ENCODE data around the gene RBAK. TPM values are rescaled to one million over a fixed set of nuclear protein-coding genes. Genes with fewer than 3 reads are reported as not detected.
"Not testable (repeated sequence)": the region's sequence is repeated elsewhere in the genome, so short reads cannot be mapped to it uniquely, and the experiment has no call there.

RBAK gene
- total RNA-seq, 2 donors from 2014 or later: 7.6 to 7.8 TPM

DNA sequence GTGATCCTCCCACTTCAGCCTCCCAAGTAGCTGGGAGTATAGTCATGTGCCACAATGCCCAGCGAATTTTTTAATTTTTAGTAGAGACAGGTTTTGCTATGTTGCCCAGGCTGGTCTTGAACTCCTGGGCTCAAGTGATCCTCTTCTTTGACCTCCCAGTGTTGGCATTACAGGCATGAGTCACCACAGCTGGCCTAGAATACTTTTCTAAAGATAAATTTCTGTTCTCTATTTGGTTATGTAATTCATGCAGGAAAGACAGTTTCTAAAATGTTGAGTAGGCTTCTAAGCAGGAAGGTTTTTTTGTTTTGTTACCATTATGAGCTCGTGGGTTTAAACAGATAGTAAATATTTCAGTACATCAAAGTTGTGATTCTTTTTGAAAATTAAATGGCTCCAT lies 5.0 kb downstream of the RBAK start:
- no peak for DNase-seq
- no peak for ATAC-seq
- no peak for TF ChIP-seq POLR2A (IDR thresholded peaks at IDR 0.05)
- TF ChIP-seq, protein P1, sequence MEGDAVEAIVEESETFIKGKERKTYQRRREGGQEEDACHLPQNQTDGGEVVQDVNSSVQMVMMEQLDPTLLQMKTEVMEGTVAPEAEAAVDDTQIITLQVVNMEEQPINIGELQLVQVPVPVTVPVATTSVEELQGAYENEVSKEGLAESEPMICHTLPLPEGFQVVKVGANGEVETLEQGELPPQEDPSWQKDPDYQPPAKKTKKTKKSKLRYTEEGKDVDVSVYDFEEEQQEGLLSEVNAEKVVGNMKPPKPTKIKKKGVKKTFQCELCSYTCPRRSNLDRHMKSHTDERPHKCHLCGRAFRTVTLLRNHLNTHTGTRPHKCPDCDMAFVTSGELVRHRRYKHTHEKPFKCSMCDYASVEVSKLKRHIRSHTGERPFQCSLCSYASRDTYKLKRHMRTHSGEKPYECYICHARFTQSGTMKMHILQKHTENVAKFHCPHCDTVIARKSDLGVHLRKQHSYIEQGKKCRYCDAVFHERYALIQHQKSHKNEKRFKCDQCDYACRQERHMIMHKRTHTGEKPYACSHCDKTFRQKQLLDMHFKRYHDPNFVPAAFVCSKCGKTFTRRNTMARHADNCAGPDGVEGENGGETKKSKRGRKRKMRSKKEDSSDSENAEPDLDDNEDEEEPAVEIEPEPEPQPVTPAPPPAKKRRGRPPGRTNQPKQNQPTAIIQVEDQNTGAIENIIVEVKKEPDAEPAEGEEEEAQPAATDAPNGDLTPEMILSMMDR (IDR thresholded peaks at IDR 0.05): no peak
- intact Hi-C loops (cut with DNase I): no loop called here
- H3K9me3 ChIP-seq: peaks cover 0 to 7% (median 0%) of the 10 kb centered on the region in 3 donors
- H3K4me1 ChIP-seq: peaks cover 6% of the 10 kb centered on the region
- H3K27ac ChIP-seq: no peak overlapping the region
- H3K27me3 ChIP-seq: no peaks in the 10 kb centered on the region
- H3K36me3 ChIP-seq (replicated peaks in 1 of 2; ENCODE audit: insufficient read depth in 1 of 2, low read depth in 2 of 2): peaks cover 9% of the 10 kb centered on the region in 2 donors
- H3K4me3 ChIP-seq: no peak overlapping the region
- WGBS, 2 donors: 96 to 100% methylated on average over 2 of the region's 2 CpGs

- H3K4me3 ChIP-seq; intact Hi-C loops (cut with DNase I); H3K27ac ChIP-seq; ATAC-seq; H3K27me3 ChIP-seq; H3K9me3 ChIP-seq; DNase-seq; H3K4me1 ChIP-seq; H3K36me3 ChIP-seq (replicated peaks in 1 of 2; ENCODE audit: insufficient read depth in 1 of 2, low read depth in 2 of 2): not testable (repeated sequence)
Measured at GRCh38 chr7:5051731-5052130, 6.1 kb downstream of the RBAK start.

DNA sequence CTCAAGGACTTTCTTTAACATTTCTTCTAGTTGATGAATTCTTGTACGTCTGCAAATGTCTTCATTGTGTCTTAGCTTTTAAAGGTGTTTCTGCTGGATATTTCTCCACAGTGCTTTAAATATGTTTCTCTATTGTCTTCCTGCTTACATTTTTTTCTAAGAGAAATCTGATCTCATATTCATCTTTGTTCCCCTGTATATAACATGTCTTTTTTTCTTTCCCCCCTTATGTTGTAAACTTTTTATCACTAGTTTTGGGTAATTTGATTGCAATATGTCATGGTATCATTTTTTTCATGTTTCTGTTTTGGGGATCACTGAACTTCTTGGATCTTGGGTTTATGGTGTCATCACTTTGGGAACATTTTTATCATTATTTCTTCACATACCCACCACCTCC lies 7.5 kb downstream of the RBAK start:
- Histone ChIP-seq H3K4me3 (no peak overlapping the region), H3K36me3 (replicated peaks in 1 of 2; ENCODE audit: insufficient read depth in 1 of 2, low read depth in 2 of 2) (peaks cover 20 to 21% of the 10 kb centered on the region in 2 donors), H3K27ac (no peak overlapping the region), H3K27me3 (no peaks in the 10 kb centered on the region), H3K4me1 (no peaks in the 10 kb centered on the region), H3K9me3 (peaks cover 0 to 14% (median 0%) of the 10 kb centered on the region in 3 donors)
- DNase-seq: no peak
- TF ChIP-seq, protein P1 (IDR thresholded peaks at IDR 0.05): no peak
- TF ChIP-seq POLR2A (IDR thresholded peaks at IDR 0.05): no peak
- ATAC-seq: no peak
- 100% methylated on average over 1 of the region's 1 CpG for WGBS, 2 donors
- intact Hi-C loops (cut with DNase I): no loop called here

GRCh38 chr7:5063698-5064097 lies 18.0 kb downstream of the RBAK start:
- TF ChIP-seq POLR2A (IDR thresholded peaks at IDR 0.05): no peak
- TF ChIP-seq, protein P1 (IDR thresholded peaks at IDR 0.05): no peak
- DNase-seq (no peak), ATAC-seq (no peak)
- intact Hi-C loops (cut with DNase I): no loop called here
- Histone ChIP-seq H3K4me1 (no peaks in the 10 kb centered on the region), H3K36me3 (replicated peaks in 1 of 2; ENCODE audit: insufficient read depth in 1 of 2, low read depth in 2 of 2) (peaks cover 48 to 55% of the 10 kb centered on the region in 2 donors), H3K9me3 (peaks cover 0 to 85% (median 9%) of the 10 kb centered on the region in 3 donors), H3K27me3 (no peaks in the 10 kb centered on the region), H3K27ac (no peak overlapping the region), H3K4me3 (no peak overlapping the region)
- WGBS, 2 donors: 98% methylated on average over 2 of the region's 2 CpGs

GRCh38 chr7:5064391-5065106 lies 18.9 kb downstream of the RBAK start:
- Histone ChIP-seq H3K4me1 (no peaks in the 10 kb centered on the region), H3K9me3 (peaks cover 0 to 92% (median 9%) of the 10 kb centered on the region in 3 donors), H3K36me3 (replicated peaks in 1 of 2; ENCODE audit: insufficient read depth in 1 of 2, low read depth in 2 of 2) (peaks cover 39 to 48% of the 10 kb centered on the region in 2 donors), H3K4me3 (no peak overlapping the region), H3K27ac (no peak overlapping the region), H3K27me3 (no peaks in the 10 kb centered on the region)
- no peak for ATAC-seq
- intact Hi-C loops (cut with DNase I): no loop called here
- 96 to 98% methylated on average over 12 of the region's 12 CpGs for WGBS, 2 donors
- no peak for TF ChIP-seq POLR2A (IDR thresholded peaks at IDR 0.05)
- TF ChIP-seq, protein P1 (IDR thresholded peaks at IDR 0.05): no peak
- DNase-seq: no peak
